ENCODE results near the gene GUCY1A1.
"Not testable (repeated sequence)": the region's sequence is repeated elsewhere in the genome, so short reads cannot be mapped to it uniquely, and the experiment has no call there.

The GUCY1A1 gene

GRCh38 chr4:155666344-155667221 is at the start of gene GUCY1A1:
Gene GUCY1A1, plus strand, starts transcription at chr4:155666848. Its CDS starts 30,020 bp downstream, at chr4:155696868.
- DNase-seq, result peak; percentile 50

- DNase-seq, result no peak
These were observed 49.4 kb upstream of the GUCY1A1 start for GRCh38 chr4:155617296-155617695.

GRCh38 chr4:155618183-155618838 is 48.3 kb upstream of the GUCY1A1 start:
- DNase-seq, result no peak

- DNase-seq, result no peak
These were observed 46.0 kb upstream of the GUCY1A1 start for GRCh38 chr4:155620637-155621036.

- DNase-seq, result no peak
These were observed 42.2 kb upstream of the GUCY1A1 start for GRCh38 chr4:155624478-155624877.

- DNase-seq, result no peak
These were observed 40.1 kb upstream of the GUCY1A1 start for GRCh38 chr4:155626561-155626960.

- DNase-seq, result no peak
These were observed 37.3 kb upstream of the GUCY1A1 start for GRCh38 chr4:155629183-155629825.

- DNase-seq, result no peak
These were observed 36.7 kb upstream of the GUCY1A1 start for GRCh38 chr4:155629956-155630355.

GRCh38 chr4:155632310-155632840 is 34.3 kb upstream of the GUCY1A1 start:
- DNase-seq, result no peak

GRCh38 chr4:155638195-155638965 is 28.3 kb upstream of the GUCY1A1 start:
- no peak for DNase-seq

GRCh38 chr4:155639704-155640523 is 26.7 kb upstream of the GUCY1A1 start:
- no peak for DNase-seq

- DNase-seq, result no peak
These were observed 25.9 kb upstream of the GUCY1A1 start for GRCh38 chr4:155640751-155641150.

- DNase-seq, result no peak
These were observed 23.6 kb upstream of the GUCY1A1 start for GRCh38 chr4:155643087-155643486.

GRCh38 chr4:155646001-155646400 is 20.6 kb upstream of the GUCY1A1 start:
- no peak for DNase-seq

- not testable (repeated sequence) for DNase-seq
These were observed 15.9 kb upstream of the GUCY1A1 start for GRCh38 chr4:155650785-155651184.

- DNase-seq, result no peak
These were observed 13.6 kb upstream of the GUCY1A1 start for GRCh38 chr4:155653052-155653451.

- DNase-seq, result no peak
These were observed 10.6 kb upstream of the GUCY1A1 start for GRCh38 chr4:155656025-155656424.

GRCh38 chr4:155657169-155657568 is 9.5 kb upstream of the GUCY1A1 start:
- no peak for DNase-seq

- no peak for DNase-seq
These were observed 8.5 kb upstream of the GUCY1A1 start for GRCh38 chr4:155657985-155658680.

GRCh38 chr4:155658681-155659064 is 8.0 kb upstream of the GUCY1A1 start:
- no peak for DNase-seq

GRCh38 chr4:155659176-155659575 is 7.5 kb upstream of the GUCY1A1 start:
- DNase-seq, result no peak
